Subcutaneous adipose tissue (tissue), 4 donors: ENCODE data around the gene VPS29. TPM values are rescaled to one million over a fixed set of nuclear protein-coding genes. Genes with fewer than 3 reads are reported as not detected.

Experiments used
- total RNA-seq, 4 donors: library from RNA; depleted of rRNA; stranded (reverse); fragments of >200 nt; gene quantifications; one replicate each; pipeline ENCODE4 v1.1.0, GENCODE V29; 2016
- TF ChIP-seq, protein P1 (sequence below): fragments of 450-650 bp; IDR thresholded peaks from one replicate; pipeline ENCODE4 v1.5.1; 2016; ENCODE audit warnings: low read depth, mild to moderate bottlenecking, control low read depth, antibody characterized with exemption, moderate library complexity

Gene VPS29
- total RNA-seq: 100 to 1,000 TPM; 104 to 165 (median 163) TPM

DNA sequence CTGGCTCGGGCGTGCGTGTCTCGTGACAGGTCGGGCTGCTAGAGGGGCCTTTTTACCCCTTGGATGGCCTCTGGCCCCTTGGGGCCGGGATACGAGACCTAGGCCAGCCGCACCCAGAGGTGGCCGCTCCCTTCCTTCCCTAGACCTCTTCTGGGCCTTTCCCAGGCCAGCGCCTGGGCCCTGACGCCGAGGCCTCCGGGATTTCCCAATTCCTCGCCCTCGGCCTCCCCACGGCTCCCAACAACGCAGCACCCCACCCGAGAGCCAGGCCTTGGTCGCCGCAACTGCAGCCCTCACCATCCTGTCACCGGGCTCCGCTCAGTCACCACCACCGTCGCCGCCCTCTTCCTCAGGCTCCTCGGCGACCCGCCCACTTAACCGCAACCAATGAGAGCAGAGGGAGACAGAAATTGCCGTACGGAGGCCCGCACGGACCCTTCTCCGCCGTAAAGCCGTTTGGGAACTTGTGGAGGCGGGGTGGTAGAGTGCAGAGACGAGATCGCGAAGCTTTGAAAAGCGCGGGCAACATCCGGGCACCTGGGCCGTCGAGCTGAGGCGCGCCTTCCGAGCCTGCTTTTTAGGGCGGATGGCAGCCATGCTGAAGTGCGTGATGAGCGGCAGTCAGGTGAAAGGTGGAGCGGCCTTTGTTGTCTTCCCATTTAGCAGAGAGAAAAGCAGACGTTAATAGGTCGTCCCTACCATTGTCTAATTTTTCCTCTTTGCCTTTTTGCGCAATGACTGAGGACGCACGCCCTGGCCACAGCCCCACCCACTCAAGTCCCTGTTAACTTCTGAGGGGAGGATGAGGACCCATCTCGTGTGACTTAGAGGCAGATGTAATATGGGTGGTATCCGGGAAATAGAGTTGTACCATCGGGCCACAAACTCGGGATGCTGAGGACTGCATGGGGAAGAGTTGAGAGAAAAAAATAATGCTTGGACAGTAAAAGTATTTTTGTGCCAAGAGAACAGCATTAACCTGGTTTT, at the start of gene VPS29, which contains the start of gene RAD9B:
VPS29 (minus strand) TSS at position 360 of the 987 bp plus-strand sequence; CDS start at position 300, 60 bp downstream.
RAD9B (plus strand) TSS at position 580 of the 987 bp plus-strand sequence; CDS start at position 587, 7 bp downstream.
- TF ChIP-seq, protein P1, sequence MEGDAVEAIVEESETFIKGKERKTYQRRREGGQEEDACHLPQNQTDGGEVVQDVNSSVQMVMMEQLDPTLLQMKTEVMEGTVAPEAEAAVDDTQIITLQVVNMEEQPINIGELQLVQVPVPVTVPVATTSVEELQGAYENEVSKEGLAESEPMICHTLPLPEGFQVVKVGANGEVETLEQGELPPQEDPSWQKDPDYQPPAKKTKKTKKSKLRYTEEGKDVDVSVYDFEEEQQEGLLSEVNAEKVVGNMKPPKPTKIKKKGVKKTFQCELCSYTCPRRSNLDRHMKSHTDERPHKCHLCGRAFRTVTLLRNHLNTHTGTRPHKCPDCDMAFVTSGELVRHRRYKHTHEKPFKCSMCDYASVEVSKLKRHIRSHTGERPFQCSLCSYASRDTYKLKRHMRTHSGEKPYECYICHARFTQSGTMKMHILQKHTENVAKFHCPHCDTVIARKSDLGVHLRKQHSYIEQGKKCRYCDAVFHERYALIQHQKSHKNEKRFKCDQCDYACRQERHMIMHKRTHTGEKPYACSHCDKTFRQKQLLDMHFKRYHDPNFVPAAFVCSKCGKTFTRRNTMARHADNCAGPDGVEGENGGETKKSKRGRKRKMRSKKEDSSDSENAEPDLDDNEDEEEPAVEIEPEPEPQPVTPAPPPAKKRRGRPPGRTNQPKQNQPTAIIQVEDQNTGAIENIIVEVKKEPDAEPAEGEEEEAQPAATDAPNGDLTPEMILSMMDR: no peak

DNA sequence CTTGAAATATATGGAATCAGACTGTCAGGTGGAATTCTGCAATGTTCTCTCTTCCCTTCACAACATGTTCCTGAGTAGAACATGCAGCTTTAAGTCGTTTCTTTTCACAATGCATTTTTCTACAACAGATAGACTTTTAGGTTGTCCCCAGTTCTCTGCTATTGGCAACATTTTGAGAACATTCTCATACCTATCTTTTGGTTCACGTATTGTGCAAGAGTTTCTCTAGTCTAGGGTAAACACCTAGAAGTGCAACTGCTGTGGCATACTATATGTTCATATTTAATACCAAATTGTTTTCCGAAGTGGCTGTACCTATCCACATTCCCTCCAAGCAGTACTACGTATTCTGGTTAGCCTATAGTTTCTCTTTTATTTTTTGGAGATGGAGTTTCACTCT, 49.1 kb upstream of the VPS29 start:
- TF ChIP-seq, protein P1: no peak

DNA sequence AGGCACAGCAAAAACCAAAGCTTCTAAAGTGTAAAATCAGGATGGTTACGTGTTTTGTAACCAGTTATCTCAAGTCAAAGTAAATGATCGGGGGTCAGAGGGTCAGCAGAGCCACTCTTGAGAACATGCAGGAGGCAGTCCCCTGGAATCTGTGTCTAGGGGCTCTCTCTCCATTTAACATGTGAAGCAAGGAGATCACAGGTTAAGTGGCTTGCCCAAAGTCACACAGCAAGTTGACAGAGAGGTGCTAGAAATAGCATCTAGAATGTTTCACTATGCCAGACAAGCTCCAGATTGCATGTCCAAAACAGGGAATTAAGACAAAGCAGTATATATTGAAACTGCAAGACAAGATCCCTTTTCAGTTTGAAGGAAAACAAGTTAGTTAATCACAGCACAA, 47.8 kb upstream of the VPS29 start:
- TF ChIP-seq, protein P1: no peak

DNA sequence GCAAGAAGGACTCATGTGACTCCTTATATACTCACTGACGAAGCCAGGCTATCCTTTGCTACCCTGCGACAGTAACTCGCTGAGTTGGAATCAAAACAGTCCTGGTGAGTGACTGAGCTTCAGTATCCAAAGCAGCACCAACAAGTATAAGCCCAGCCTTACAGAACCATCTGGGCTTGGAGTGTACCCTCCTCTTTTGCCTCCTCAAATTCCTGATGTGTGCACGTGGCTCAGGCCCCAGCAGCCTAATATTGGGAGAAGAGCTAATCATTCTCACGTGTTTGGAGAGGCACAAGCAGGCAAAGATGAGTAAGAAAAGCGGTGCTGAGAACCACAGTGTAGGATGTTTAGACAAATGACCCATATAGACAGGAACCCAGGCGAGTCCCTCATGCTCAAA, 46.8 kb upstream of the VPS29 start:
- TF ChIP-seq, protein P1: no peak

DNA sequence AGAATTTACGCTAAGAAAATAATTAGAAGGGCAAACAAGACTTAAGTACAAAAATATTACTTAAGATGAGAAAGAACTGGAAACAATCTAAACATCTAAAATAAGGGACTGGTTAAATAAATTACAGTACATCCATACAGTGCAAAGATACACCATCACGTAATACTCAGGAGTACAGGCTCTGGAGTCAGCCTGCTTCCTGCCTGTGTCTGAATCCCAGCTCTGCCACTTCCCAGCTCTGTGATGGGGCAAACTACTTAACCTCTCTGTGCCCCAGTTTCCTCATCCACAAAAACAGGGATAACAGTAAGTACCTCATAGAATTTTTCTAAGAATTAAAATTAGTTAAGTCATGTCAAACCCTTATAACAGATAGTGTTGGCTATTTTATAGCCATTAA, 45.2 kb upstream of the VPS29 start:
- TF ChIP-seq, protein P1: no peak

- TF ChIP-seq, protein P1: no peak
Measured at GRCh38 chr12:110546339-110546738, 44.4 kb upstream of the VPS29 start.

DNA sequence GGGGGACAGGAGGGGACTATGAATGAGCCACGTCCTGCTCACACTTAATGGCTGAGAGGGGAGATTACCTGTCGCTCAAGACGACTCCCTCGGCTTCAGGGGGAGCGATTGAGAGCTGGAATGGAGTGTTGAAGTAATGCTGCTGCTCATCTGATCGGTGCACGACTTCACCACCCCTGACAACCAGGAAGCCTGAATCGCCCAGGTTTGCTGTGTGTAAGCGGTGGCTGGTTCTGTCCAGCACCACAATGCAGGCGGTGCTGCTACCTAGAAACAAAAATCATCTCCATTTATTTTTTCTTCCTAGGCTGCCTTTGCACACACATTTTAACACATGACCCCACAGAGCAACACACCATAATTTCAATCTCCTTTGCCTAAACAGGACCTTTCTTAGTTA, 43.9 kb upstream of the VPS29 start:
- TF ChIP-seq, protein P1: no peak
